Endothelial cell of umbilical vein (primary cell): ENCODE data around the gene NDUFS5. TPM values are rescaled to one million over a fixed set of nuclear protein-coding genes. Genes with fewer than 3 reads are reported as not detected.
"Not testable (repeated sequence)": the region's sequence is repeated elsewhere in the genome, so short reads cannot be mapped to it uniquely, and the experiment has no call there.

Source experiments
- BruUV-seq: library from RNA; stranded (reverse); fragments of 400-500 nt; replicated peaks from 2 replicates; lab custom pipeline; 2021; lab: Mats Ljungman, UMichigan
- CTCF ChIA-PET: fragments of 300-600, 350-600 bp; sonication (Branson Sonifier 250); formaldehyde crosslinking; loops from one replicate; lab custom pipeline; 2021; ENCODE audit warnings: antibody characterized with exemption, inconsistent platforms; lab: Charles Lee
- POLR2A ChIA-PET: fragments of 300-600, 350-600 bp; sonication (Branson Sonifier 250); formaldehyde crosslinking; loops from one replicate; lab custom pipeline; 2021; ENCODE audit warnings: antibody characterized with exemption, inconsistent platforms; lab: Charles Lee
- DNase-seq: peaks from one replicate; pipeline ENCODE4 v3.0.0-alpha.2; 2011; ENCODE audit warnings: low read depth, low spot score
- FAIRE-seq: peaks from 2 replicates; lab custom pipeline; 2011; peaks lifted over from hg19 to GRCh38; lab: Jason Lieb, UNC
- H2AFZ ChIP-seq: 2 replicates; pipeline ENCODE4 v1.6.0; 2012; ENCODE audit warnings: low read depth, low read length, control low read depth, inconsistent platforms
- H3K27ac ChIP-seq: 2 replicates; pipeline ENCODE4 v1.5.1; 2011; ENCODE audit warnings: low read depth, mild to moderate bottlenecking, control low read depth, low read length, moderate library complexity; ENCODE audit not compliant: insufficient read depth
- H3K27me3 ChIP-seq, 2 experiments: 2 replicates each; pipeline versions ENCODE4 v1.6.0 to v1.6.1; 2011; ENCODE audit warnings: low read length in 2 of 2, mixed read lengths in 1 of 2; ENCODE audit not compliant: control insufficient read depth in 2 of 2, insufficient read depth in 2 of 2
- H3K36me3 ChIP-seq, 2 experiments: 2 replicates in 1 of 2; 3 replicates in 1 of 2; pipeline ENCODE4 v1.5.1; 2011; ENCODE audit warnings: low read length in 2 of 2, mild to moderate bottlenecking in 1 of 2, moderate library complexity in 1 of 2; ENCODE audit not compliant: control insufficient read depth in 2 of 2, insufficient read depth in 2 of 2; ENCODE audit errors: extremely low read depth in 1 of 2
- H3K4me1 ChIP-seq: 3 replicates; pipeline ENCODE4 v1.5.1; 2011; ENCODE audit warnings: mild to moderate bottlenecking, low read length; ENCODE audit not compliant: control insufficient read depth, insufficient read depth; ENCODE audit errors: extremely low read depth
- H3K4me2 ChIP-seq: 2 replicates; pipeline ENCODE4 v1.6.1; 2011; ENCODE audit warnings: low read length, control low read depth, mixed read lengths; ENCODE audit not compliant: insufficient read depth
- H3K4me3 ChIP-seq, 3 experiments: fragments of 200-600 bp in 1 of 3; sonication (generic), shearing (Covaris generic) in 1 of 3; replicated peaks in 1 of 3; 2 replicates each; pipeline ENCODE4 v1.5.1; 2011 to 2016; ENCODE audit warnings: control low read depth in 3 of 3, low read length in 3 of 3, mild to moderate bottlenecking in 2 of 3, inconsistent platforms in 1 of 3, low read depth in 1 of 3, moderate library complexity in 1 of 3; ENCODE audit not compliant: insufficient read depth in 1 of 3
- H3K79me2 ChIP-seq: 2 replicates; pipeline ENCODE4 v1.6.0; 2012; ENCODE audit warnings: low read length, inconsistent platforms; ENCODE audit not compliant: control insufficient read depth, insufficient read depth
- H3K9ac ChIP-seq: replicated peaks from 2 replicates; pipeline ENCODE3; 2011; ENCODE audit warnings: low read length, control low read depth; ENCODE audit not compliant: insufficient read depth; ENCODE audit errors: extremely low read depth
- H3K9me1 ChIP-seq: replicated peaks from 3 replicates; pipeline ENCODE4 v1.6.0; 2011; ENCODE audit warnings: mild to moderate bottlenecking, low read length; ENCODE audit not compliant: control insufficient read depth, insufficient read depth; ENCODE audit errors: extremely low read depth
- H3K9me3 ChIP-seq: replicated peaks from 2 replicates; pipeline ENCODE4 v1.5.1; 2012; ENCODE audit warnings: low read length, inconsistent platforms; ENCODE audit not compliant: control insufficient read depth, insufficient read depth
- H4K20me1 ChIP-seq: replicated peaks from 2 replicates; pipeline ENCODE3; 2011; ENCODE audit warnings: mild to moderate bottlenecking, low read length; ENCODE audit not compliant: control insufficient read depth, insufficient read depth; ENCODE audit errors: extremely low read depth
- EZH2 ChIP-seq: IDR thresholded peaks from 2 replicates; pipeline ENCODE4 v1.6.1; 2012; ENCODE audit warnings: borderline replicate concordance, low read depth, mild to moderate bottlenecking, moderate library complexity, low read length, inconsistent platforms; ENCODE audit not compliant: severe bottlenecking
- FOS ChIP-seq: IDR thresholded peaks from 2 replicates; pipeline ENCODE4 v1.6.1; 2011; ENCODE audit warnings: mild to moderate bottlenecking, low read length, moderate library complexity, borderline replicate concordance; ENCODE audit not compliant: insufficient read depth
- GATA2 ChIP-seq: IDR thresholded peaks from 2 replicates; pipeline ENCODE4 v1.7.0; 2011; ENCODE audit warnings: low read depth, mild to moderate bottlenecking, moderate library complexity, mixed read lengths, low read length; ENCODE audit not compliant: insufficient read length, insufficient read depth
- JUN ChIP-seq: IDR thresholded peaks from 2 replicates; pipeline ENCODE4 v1.6.1; 2011; ENCODE audit warnings: borderline replicate concordance, low read depth; ENCODE audit not compliant: insufficient read length, insufficient read depth
- MYC ChIP-seq: IDR thresholded peaks from one replicate; pipeline ENCODE4 v1.6.1; 2011; ENCODE audit warnings: mild to moderate bottlenecking, low read depth, low read length
- POLR2A ChIP-seq: IDR thresholded peaks from 2 replicates; pipeline ENCODE4 v1.6.1; 2012; ENCODE audit warnings: low read depth, mild to moderate bottlenecking, control low read depth, low read length
- POLR2AphosphoS5 ChIP-seq: IDR thresholded peaks from 2 replicates; pipeline ENCODE4 v1.6.1; 2012; ENCODE audit warnings: low read depth, mild to moderate bottlenecking, control low read depth, low read length, moderate library complexity; ENCODE audit not compliant: insufficient read depth
- dilution Hi-C: fragments of 300-500 bp; cut with MboI; formaldehyde crosslinking; loops from one replicate; pipeline ENCODE4 v1.15.0; 2019; ENCODE audit warnings: low sequenced_read_pairs; ENCODE audit not compliant: extremely low pct_ligation_motif_present
- intact Hi-C: fragments of 100-400 bp; cut with micrococcal nuclease; formaldehyde crosslinking; loops from one replicate; pipeline ENCODE4 v1.10.0; 2022
- polyA plus RNA-seq, 4 experiments: library from polyadenylated mRNA; depleted of rRNA in 3 of 4; stranded (reverse) in 3 of 4; unstranded in 1 of 4; fragments of >200 nt; gene quantifications; 2 replicates each; pipeline versions ENCODE4 v1.2.1 to v1.2.3, GENCODE V29; 2011 to 2012; ENCODE audit warnings: missing spikeins in 1 of 4
- total RNA-seq: library from RNA; stranded (reverse); gene quantifications from 2 replicates; pipeline ENCODE4 v1.2.3, GENCODE V29; 2021
- TF ChIP-seq, protein P1 (sequence below): IDR thresholded peaks from 2 replicates; pipeline ENCODE4 v1.6.1; 2011; ENCODE audit not compliant: insufficient read depth, insufficient read length
- TF ChIP-seq, protein P2 (sequence below), 2 donors: IDR thresholded peaks; 1 replicate in 1 of 2; 2 replicates in 1 of 2; pipeline ENCODE4 v1.5.1; 2011; ENCODE audit warnings: low read length in 2 of 2, mild to moderate bottlenecking in 2 of 2, moderate library complexity in 2 of 2, control low read depth in 1 of 2, inconsistent platforms in 1 of 2, low read depth in 1 of 2; ENCODE audit not compliant: insufficient read depth in 1 of 2; ENCODE audit errors: extremely low read depth in 1 of 2

The NDUFS5 gene
- total and polyA plus RNA-seq, 2 donors (not counting 3 experiments of a cell fraction or from before 2014, with no cell fraction given), result 327 to 710 TPM

DNA sequence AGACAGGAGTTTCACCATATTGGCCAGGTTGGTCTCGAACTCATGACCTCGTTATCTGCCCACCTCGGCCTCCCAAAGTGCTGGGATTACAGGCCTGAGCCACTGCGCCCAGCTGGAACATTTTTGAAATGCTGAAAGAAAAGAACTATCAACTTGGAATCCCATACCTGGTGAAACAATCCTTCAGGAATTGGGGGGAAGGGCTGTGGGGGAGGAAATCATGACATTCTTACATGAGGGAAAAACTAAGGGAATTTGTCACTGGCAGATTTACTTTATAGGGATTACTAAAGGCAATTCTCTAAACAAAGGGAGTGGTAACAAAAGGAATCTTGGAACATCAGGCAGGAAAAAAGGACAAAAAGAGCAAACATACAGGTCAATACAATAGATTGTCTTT is 25.8 kb downstream of the NDUFS5 start:
- Histone ChIP-seq H3K4me1 (peaks cover 12% of the 10 kb centered on the region), H4K20me1 (no peaks in the 10 kb centered on the region), H3K9me1 (no peaks in the 10 kb centered on the region), H3K27ac (no peak overlapping the region), H3K9me3 (no peaks in the 10 kb centered on the region), H3K9ac (no peak overlapping the region), H3K36me3 (no peaks in the 10 kb centered on the region), H3K79me2 (no peaks in the 10 kb centered on the region), H3K4me3 (no peak overlapping the region), H2AFZ (no peak overlapping the region), H3K4me2 (no peak overlapping the region), H3K27me3 (no peaks in the 10 kb centered on the region)
- ChIA-PET POLR2A (no interaction called here), CTCF (no interaction called here)
- TF ChIP-seq GATA2 (no peak), POLR2A (no peak), JUN (no peak), MYC (no peak), POLR2AphosphoS5 (no peak), EZH2 (no peak), FOS (no peak)
- TF ChIP-seq, protein P1, sequence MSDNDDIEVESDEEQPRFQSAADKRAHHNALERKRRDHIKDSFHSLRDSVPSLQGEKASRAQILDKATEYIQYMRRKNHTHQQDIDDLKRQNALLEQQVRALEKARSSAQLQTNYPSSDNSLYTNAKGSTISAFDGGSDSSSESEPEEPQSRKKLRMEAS, result no peak
- TF ChIP-seq, protein P2, sequence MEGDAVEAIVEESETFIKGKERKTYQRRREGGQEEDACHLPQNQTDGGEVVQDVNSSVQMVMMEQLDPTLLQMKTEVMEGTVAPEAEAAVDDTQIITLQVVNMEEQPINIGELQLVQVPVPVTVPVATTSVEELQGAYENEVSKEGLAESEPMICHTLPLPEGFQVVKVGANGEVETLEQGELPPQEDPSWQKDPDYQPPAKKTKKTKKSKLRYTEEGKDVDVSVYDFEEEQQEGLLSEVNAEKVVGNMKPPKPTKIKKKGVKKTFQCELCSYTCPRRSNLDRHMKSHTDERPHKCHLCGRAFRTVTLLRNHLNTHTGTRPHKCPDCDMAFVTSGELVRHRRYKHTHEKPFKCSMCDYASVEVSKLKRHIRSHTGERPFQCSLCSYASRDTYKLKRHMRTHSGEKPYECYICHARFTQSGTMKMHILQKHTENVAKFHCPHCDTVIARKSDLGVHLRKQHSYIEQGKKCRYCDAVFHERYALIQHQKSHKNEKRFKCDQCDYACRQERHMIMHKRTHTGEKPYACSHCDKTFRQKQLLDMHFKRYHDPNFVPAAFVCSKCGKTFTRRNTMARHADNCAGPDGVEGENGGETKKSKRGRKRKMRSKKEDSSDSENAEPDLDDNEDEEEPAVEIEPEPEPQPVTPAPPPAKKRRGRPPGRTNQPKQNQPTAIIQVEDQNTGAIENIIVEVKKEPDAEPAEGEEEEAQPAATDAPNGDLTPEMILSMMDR (IDR thresholded peaks at IDR 0.05; ENCODE audit: extremely low read depth in 1 of 2, insufficient read depth in 1 of 2, low read depth in 1 of 2, low read length in 2 of 2), result no peak
- BruUV-seq, result no TSS peak
- DNase-seq (no peak), FAIRE-seq (no peak)
- dilution Hi-C loops (no loop called here), intact Hi-C loops (no loop called here)

DNA sequence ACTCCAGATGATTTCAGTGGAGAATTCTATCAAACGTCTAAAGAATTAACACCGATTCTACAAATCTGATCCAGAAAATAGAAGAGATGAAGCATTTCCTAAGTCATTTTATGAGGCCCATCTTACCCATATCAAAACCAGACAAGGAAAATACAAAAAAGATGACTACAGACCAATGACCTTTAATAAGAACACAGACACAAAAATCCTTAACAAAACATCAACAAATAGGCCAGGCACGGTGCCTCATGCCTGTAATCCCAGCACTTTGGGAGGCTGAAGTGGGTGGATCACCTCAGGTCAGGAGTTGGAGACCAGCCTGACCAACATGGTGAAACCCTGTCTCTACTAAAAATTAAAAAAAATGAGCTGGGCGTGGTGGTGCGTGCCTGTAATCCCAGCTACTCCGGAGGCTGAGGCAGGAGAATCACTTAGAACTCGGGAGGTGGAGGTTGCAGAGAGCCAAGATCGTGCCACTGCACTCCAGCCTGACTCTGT is 29.1 kb downstream of the NDUFS5 start:
- H4K20me1 ChIP-seq, CTCF ChIA-PET, H3K9me1 ChIP-seq: not testable (repeated sequence)

DNA sequence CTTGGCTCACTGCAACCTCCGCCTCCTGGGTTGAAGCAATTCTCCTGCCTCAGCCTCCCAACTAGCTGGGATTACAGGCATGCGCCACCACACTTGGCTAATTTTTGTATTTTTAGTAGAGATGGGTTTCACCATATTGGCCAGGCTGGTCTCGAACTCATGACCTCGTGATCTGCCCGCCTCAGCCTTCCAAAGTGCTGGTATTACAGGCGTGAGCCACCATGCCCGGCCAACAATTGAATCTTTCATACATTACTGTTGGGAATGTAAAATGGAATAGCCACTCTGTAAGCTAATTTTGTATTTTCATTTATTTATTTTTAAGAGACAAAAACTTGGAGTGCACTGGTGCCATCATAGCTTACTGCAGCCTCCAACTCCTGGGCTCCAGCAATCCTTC is 35.4 kb downstream of the NDUFS5 start:
- intact Hi-C loops, H3K36me3 ChIP-seq, CTCF ChIA-PET, POLR2A ChIA-PET, BruUV-seq, H3K4me1 ChIP-seq, H3K9me3 ChIP-seq, DNase-seq, H3K27me3 ChIP-seq, H3K4me2 ChIP-seq, H3K4me3 ChIP-seq, H3K9me1 ChIP-seq, H4K20me1 ChIP-seq, H2AFZ ChIP-seq, FAIRE-seq, H3K9ac ChIP-seq, H3K27ac ChIP-seq, H3K79me2 ChIP-seq, dilution Hi-C loops: not testable (repeated sequence)

More for the DNA sequence above, 29.1 kb downstream of the NDUFS5 start:
- H3K4me2 ChIP-seq, FAIRE-seq, POLR2A ChIA-PET, DNase-seq, H3K9me3 ChIP-seq, H3K9ac ChIP-seq, H3K36me3 ChIP-seq, H3K4me1 ChIP-seq, dilution Hi-C loops, BruUV-seq, H3K27me3 ChIP-seq, H3K79me2 ChIP-seq, H3K27ac ChIP-seq, H3K4me3 ChIP-seq, H2AFZ ChIP-seq, intact Hi-C loops: not testable (repeated sequence)
